NCI-H526 (cell line): Measurements from ENCODE around the gene TNS1.
"Not testable (repeated sequence)": the region's sequence is repeated elsewhere in the genome, so short reads cannot be mapped to it uniquely, and the experiment has no call there.

Experiments
- DNase-seq, 2 experiments: peaks; one replicate each; lab custom pipeline; 2025; lab: John Stamatoyannopoulos, UW

The TNS1 gene

GRCh38 chr2:218029366-218030360 lies 26.9 kb upstream of the TNS1 start:
- DNase-seq: no peak

DNA sequence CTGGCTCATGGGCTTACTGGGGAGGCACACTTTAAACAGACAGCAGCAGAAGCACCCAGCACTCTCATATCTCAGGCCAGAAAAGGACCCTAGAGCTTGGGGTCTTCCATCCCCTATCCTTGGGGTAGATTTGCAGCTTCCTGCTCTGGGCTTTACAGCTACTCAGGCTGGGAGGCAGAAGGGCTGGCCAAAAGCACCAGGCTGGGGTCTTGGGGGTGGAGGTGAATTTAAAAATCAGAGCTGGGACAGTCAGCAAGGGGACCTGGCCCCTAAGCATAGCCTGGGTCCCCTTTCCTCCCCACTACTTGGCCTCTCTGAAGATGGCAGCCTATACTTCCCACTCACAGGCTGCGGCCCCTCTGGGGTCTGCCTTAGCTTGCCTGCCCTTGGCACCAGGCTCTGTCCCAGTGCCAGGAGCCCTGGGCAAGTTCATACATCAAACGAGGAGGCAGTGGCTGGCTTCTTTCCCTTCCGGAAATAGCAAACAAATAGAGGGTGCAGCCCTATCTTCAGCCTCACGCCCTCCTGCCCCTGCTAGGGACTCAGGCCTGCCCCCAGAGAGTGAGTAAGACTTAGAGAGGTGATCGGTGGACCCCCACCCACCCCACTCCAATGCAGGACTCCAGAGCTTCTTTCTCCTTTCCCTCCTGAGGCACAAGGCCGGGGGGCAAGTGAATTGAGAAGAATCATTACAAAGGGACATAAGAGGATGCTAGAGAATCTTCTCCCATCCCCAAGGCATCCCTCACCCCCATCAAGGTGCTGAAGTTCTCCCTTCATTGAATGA lies 26.0 kb upstream of the TNS1 start:
- no peak for DNase-seq

GRCh38 chr2:218028189-218028495 lies 25.3 kb upstream of the TNS1 start:
- no peak for DNase-seq

GRCh38 chr2:218027426-218028188 lies 24.8 kb upstream of the TNS1 start:
- no peak for DNase-seq

DNA sequence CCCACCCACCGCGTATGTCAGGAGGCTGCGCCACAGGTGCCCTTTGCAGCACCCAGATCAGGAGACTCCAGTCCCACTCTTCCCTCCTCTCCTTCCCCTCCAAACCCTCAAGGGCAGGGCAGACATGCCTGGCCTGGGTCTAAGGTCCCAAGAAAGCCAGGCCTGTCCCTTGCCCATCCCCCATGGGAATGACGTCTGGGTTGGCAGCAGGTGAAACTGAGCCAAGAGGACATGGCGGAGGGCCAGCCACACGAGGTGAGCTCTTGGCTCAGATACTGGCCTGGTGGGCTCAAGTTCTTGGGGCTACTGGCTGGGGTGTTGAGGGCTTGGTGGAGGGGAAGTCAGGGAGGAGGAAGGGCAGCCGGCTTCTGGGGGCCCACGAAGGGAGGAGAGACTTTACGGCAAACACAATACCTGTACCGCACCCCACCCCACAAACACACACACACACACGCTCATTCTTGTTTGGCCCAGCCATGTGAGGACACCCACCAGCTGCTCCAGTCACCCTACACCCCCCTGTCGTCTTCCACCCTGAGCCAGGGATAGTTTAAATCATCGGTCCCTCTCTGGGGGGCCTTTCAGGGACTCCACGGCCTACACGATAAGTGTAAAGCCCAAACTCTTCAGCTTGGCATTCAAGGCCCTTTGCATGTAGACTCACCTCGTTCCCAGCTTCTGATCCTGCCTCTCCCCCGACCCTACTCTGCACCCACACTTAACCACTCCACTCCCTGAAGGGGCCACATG lies 24.1 kb upstream of the TNS1 start:
- no peak for DNase-seq

- DNase-seq: no peak
Measured at GRCh38 chr2:218026244-218026643, 23.4 kb upstream of the TNS1 start.

DNA sequence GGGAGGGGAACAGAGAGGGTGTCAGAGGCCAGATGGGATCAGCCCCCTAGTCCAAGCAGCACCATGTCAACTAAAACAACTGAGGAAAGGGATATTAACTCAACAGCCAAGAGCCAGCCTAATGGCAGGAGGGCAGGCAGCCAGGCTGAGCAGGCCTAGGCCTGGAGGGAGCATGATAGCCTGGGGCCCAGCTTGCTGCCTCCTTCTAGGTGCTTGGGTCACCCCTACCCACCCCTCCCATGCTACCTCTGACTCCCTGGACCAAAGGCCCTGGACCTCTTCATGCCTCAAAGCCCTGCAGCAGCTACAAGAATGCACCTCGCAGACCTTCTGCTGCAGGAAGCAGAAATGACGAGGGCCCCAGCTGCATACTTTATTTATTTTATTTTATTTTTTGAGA lies 22.1 kb upstream of the TNS1 start:
- no peak for DNase-seq

GRCh38 chr2:218024336-218024735 lies 21.5 kb upstream of the TNS1 start:
- no peak for DNase-seq

DNA sequence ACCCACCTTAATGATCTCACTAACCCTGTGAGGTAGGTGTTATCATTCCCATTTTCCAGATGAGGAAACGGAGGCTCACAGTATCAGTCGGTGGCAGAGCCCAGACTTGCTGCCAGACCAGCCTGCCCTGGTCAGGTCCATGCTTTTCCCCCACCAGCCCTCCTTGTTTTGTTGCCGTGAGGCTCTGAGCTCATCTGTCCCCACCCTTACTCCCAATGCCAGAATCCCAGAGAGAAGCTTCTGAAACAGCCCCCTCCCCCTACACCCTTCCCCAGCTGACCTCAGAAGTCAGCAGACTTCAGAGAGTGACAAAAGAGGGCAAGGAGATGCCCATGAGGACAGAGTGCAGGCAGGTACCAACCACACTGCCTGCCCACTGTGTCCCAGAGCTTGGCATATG lies 20.8 kb upstream of the TNS1 start:
- no peak for DNase-seq

GRCh38 chr2:218022851-218023530 lies 20.2 kb upstream of the TNS1 start:
- no peak for DNase-seq

DNA sequence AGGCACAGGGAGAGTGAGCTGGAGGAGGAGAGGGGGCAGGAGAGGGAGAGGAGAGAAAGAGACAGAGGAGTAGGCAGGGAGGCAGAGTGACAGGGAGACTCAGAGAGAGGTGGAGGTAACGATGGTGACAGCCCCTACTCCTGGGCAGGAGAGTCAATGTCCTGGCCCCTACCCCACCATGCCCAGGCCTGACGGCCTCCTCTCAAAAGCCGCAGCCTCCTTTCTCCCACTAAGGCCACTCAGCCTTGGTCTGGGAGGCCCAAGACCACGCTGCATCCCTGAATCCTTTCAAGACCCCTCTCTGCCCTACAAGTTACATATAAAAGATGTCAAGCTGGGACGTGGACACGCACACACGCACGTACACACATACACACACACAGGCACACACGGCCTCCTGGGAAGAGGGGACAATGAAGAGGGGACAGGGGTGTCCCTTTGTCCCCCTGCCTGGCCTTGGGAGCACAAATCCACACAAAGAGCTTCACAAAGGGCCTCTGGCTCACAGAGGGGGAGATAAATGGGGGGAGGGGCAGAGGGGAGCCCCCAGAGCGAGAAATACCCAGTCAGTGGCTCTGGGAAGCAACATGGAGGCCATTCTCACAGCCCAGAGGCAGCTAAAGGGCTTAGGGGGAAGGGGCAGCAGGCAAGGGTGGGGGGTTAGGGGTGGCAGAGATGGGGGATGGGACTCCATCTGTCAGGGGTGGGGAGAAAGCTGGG lies 19.5 kb upstream of the TNS1 start:
- no peak for DNase-seq

DNA sequence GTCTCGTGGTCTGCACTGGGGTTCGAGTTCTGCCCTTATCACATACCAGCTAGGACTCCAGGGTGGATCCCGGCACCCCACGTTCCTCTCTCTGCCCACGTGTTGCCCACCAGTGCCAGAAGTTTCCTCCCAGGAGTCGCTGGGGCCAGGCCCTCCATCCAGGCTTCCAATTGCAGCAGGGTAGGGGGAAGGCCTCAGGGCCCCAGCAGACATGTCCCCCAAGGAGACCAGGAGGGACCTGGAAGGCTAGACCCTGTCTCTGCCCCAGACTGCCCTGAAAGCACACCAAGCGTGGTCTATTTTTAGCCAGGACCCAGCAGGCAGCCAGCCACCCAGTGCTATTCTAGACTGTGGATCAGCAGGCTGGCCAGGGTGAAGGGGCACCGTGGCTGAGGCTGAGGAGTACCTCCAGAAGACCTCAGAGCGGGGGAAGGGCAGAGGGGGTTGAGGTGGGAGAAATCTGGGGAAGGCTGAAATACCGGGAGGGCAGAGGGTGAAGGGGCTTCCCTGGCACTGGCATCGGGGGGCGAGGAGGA lies 18.8 kb upstream of the TNS1 start:
- DNase-seq: no peak

- no peak for DNase-seq
Measured at GRCh38 chr2:218020966-218021535, 18.3 kb upstream of the TNS1 start.

- no peak for DNase-seq
Measured at GRCh38 chr2:218020281-218020680, 17.5 kb upstream of the TNS1 start.

DNA sequence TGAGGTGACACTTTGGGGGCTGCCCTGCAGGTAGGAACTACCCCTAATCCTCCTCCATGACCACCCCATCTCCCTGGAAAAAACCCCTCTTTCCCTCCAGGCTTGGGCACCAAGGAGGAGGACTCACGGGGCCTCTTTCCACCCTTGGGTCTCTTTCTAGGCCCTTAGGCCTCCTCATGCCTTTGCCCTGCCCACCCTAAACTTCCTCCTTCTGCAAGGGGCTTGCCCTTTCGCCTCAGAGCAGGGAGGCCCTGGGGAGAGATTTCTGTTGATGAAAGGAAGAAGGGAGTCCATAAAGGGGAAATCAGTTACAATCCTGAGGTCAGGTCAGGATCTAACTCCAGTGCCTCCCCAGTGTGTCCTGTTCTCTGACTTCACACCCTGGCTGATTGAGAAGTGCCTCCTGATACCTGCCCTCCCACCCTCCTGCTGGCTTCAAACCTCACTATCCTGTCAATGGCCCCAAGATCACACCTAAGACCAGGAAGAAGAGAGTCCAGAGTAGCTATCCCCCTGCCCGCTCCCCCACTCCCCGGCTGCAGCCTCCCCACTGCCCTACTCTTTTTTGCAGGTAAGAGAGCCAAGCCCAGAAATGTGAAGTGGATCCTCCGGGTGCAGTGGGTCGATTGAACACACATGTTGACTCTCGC lies 16.7 kb upstream of the TNS1 start:
- no peak for DNase-seq

GRCh38 chr2:218018842-218019125 lies 16.0 kb upstream of the TNS1 start:
- DNase-seq: not testable (repeated sequence)

DNA sequence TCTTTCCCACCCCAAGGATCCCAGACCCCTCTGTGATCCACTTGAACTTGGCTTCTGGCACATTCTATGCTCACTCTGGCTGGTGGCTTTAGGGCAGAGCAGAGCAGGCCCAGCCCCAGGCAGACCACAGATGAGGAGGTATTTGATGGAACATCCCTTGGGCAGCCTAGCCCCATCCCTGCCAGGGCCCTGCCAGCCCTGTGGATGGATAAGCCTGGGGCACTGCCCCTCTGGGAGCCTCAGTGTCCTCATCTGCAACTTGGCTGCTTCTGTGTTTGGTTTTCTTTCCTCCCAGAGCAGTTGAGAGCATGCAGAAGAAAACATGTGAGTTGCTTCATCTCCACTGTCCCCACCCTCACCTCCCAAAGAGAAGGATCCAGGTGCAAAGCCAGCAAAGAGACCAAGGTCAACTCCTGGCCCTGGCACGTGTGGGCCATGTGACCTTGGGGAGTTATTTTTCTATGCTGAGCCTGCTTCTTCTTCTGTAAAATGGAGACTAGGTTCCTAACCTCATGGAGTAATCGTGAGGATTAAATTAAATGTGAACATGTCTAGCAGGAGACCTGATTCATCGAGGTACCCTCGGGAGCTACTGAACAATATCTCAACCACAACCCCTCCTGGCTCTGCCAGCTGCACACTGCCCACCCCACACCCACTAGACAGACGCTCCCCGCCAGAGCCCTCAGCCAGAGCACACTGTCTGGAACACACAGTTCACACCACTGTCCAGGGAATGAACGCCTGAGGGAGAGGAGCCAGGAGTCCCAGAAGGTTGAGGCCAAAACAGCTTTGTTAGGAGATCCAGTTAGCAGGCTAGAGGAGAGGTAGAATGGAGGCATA lies 14.6 kb upstream of the TNS1 start:
- DNase-seq: no peak

DNA sequence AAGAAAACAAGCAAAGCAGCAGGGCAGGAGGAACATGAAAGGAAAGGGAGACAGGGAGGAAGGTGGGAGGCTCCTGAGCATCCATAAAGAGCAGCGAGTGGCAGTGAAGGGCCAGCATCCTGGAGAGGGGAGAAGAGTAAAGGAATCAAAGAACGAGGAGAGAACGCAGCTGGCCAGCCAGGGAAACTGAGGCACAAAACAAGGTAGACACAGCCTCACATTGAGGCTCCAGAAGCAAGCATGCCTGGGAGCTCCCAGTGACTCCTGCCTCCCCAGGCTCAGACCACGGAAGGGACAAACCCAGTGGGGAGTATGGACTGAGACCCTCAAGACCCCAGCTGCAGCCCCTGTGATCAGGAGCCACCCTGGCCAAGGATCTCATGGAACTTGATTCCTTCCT lies 14.0 kb upstream of the TNS1 start:
- no peak for DNase-seq
